Upper lobe of left lung (tissue), 6 donors: ENCODE results near the gene WAS. TPM values are rescaled to one million over a fixed set of nuclear protein-coding genes. Genes with fewer than 3 reads are reported as not detected.
"Not testable (repeated sequence)": the region's sequence is repeated elsewhere in the genome, so short reads cannot be mapped to it uniquely, and the experiment has no call there.

Experiments
- ATAC-seq, 2 donors: fragments of 200-7000 bp; cut with Tn5 transposase; one replicate each; pipeline ENCODE4 v1.9.1; 2022; ENCODE audit warnings: mild to moderate bottlenecking in 2 of 2, moderate library complexity in 2 of 2; ENCODE audit not compliant: low FRiP score in 2 of 2
- DNase-seq, 2 donors: peaks; one replicate each; pipeline ENCODE4 v3.0.0-alpha.2; 2019 to 2020
- H3K27ac ChIP-seq, 4 donors: fragments of 200-600 bp; sonication (generic); one replicate each; pipeline ENCODE4 v1.5.1; 2016 to 2019
- H3K27me3 ChIP-seq, 4 donors: fragments of 200-600 bp; sonication (generic); one replicate each; pipeline ENCODE4 v1.5.1; 2017 to 2019
- H3K36me3 ChIP-seq, 4 donors: fragments of 200-600 bp; sonication (generic); one replicate each; pipeline ENCODE4 v1.5.1; 2016 to 2019
- H3K4me1 ChIP-seq, 4 donors: fragments of 200-600 bp; sonication (generic); one replicate each; pipeline ENCODE4 v1.5.1; 2018 to 2019
- H3K4me3 ChIP-seq, 4 donors: fragments of 200-600 bp; sonication (generic); one replicate each; pipeline ENCODE4 v1.5.1; 2017 to 2019; ENCODE audit warnings: mild to moderate bottlenecking in 2 of 4, moderate library complexity in 1 of 4
- H3K9me3 ChIP-seq, 4 donors: fragments of 200-600 bp; sonication (generic); one replicate each; pipeline ENCODE4 v1.5.1; 2018 to 2019
- CTCF ChIP-seq, 6 experiments: fragments of 450-650 bp in 4 of 6; fragments of 200-600 bp in 2 of 6; sonication (generic) in 2 of 6; IDR thresholded peaks; one replicate each; pipeline ENCODE4 v1.5.1; 2016 to 2019; ENCODE audit warnings: antibody characterized with exemption in 6 of 6
- EP300 ChIP-seq, 4 donors: sonication (generic); formaldehyde crosslinking; IDR thresholded peaks; one replicate each; pipeline ENCODE4 v1.5.1; 2017; ENCODE audit warnings: antibody characterized with exemption in 4 of 4, control low read depth in 2 of 4
- POLR2A ChIP-seq, 4 donors: fragments of 450-650 bp; IDR thresholded peaks; one replicate each; pipeline ENCODE4 v1.5.1; 2016 to 2017; ENCODE audit warnings: antibody characterized with exemption in 4 of 4, mild to moderate bottlenecking in 2 of 4
- POLR2AphosphoS5 ChIP-seq, 2 donors: sonication (generic); formaldehyde crosslinking; IDR thresholded peaks; one replicate each; pipeline ENCODE4 v1.5.1; 2017; ENCODE audit warnings: antibody characterized with exemption in 2 of 2
- WGBS, 2 donors: methylation state at CpG; one replicate each; pipeline ENCODE4 v1.1.5; 2017 to 2018; 5-methylcytosine and 5-hydroxymethylcytosine counted together
- total RNA-seq, 6 donors: library from RNA; depleted of rRNA in 4 of 6; stranded (reverse); fragments of >200 nt in 4 of 6; gene quantifications; one replicate each; pipeline versions ENCODE4 v1.1.0 to v1.2.1, GENCODE V29; 2016 to 2021
- donor health status: DM: no; HTN: no; CAD: no; lungs with moderate emphysema.
- donor health status: DM: no; HTN: yes; CAD: no; lungs with severe emphysema.

Gene WAS
- total RNA-seq, 6 donors from 2014 or later: 11.7 to 46.0 (median 33.9) TPM

GRCh38 chrX:48665991-48666390 lies 17.6 kb upstream of the WAS start:
- Histone ChIP-seq H3K9me3 (no peaks in the 10 kb centered on the region), H3K4me1 (no peaks in the 10 kb centered on the region), H3K27ac (no peak overlapping the region), H3K4me3 (no peak overlapping the region), H3K27me3 (no peaks in the 10 kb centered on the region), H3K36me3 (no peaks in the 10 kb centered on the region)
- TF ChIP-seq EP300 (IDR thresholded peaks at IDR 0.05) (no peak), POLR2AphosphoS5 (IDR thresholded peaks at IDR 0.05) (no peak), POLR2A (IDR thresholded peaks at IDR 0.05) (no peak), CTCF (IDR thresholded peaks at IDR 0.05) (no peak)
- DNase-seq (no peak), ATAC-seq (no peak)
- WGBS, 2 donors: 75 to 82% methylated on average over 2 of the region's 2 CpGs

GRCh38 chrX:48666649-48667048 lies 16.9 kb upstream of the WAS start:
- no peak for ATAC-seq
- 87 to 95% methylated on average over 2 to 4 of the region's 4 CpGs for WGBS, 2 donors

GRCh38 chrX:48667509-48667908 lies 16.1 kb upstream of the WAS start:
- no peak for TF ChIP-seq POLR2AphosphoS5 (IDR thresholded peaks at IDR 0.05)
- TF ChIP-seq CTCF (IDR thresholded peaks at IDR 0.05): no peak
- no peak for TF ChIP-seq POLR2A (IDR thresholded peaks at IDR 0.05)
- TF ChIP-seq EP300 (IDR thresholded peaks at IDR 0.05): no peak
- ATAC-seq (no peak), DNase-seq (no peak)
- Histone ChIP-seq H3K9me3 (no peaks in the 10 kb centered on the region), H3K4me3 (no peak overlapping the region), H3K36me3 (no peaks in the 10 kb centered on the region), H3K27ac (no peak overlapping the region), H3K27me3 (no peaks in the 10 kb centered on the region), H3K4me1 (no peaks in the 10 kb centered on the region)
- 57 to 66% methylated on average over 3 to 4 of the region's 4 CpGs for WGBS, 2 donors

More at GRCh38 chrX:48666649-48667048, 16.9 kb upstream of the WAS start:
- no peaks in the 10 kb centered on the region for H3K36me3 ChIP-seq
- no peak overlapping the region for H3K4me3 ChIP-seq
- H3K27ac ChIP-seq: no peak overlapping the region
- H3K9me3 ChIP-seq: no peaks in the 10 kb centered on the region
- DNase-seq: no peak
- H3K4me1 ChIP-seq: no peaks in the 10 kb centered on the region
- TF ChIP-seq EP300 (IDR thresholded peaks at IDR 0.05) (no peak), CTCF (IDR thresholded peaks at IDR 0.05) (no peak)
- H3K27me3 ChIP-seq: no peaks in the 10 kb centered on the region

GRCh38 chrX:48668187-48668586 lies 15.4 kb upstream of the WAS start:
- WGBS, 2 donors: 84 to 87% methylated on average over 11 of the region's 11 CpGs
- H3K27me3 ChIP-seq, H3K36me3 ChIP-seq, DNase-seq, H3K27ac ChIP-seq, H3K4me1 ChIP-seq, H3K4me3 ChIP-seq, H3K9me3 ChIP-seq, ATAC-seq: not testable (repeated sequence)

GRCh38 chrX:48676106-48676892 lies 7.3 kb upstream of the WAS start:
- Histone ChIP-seq H3K27ac (peak overlapping the region; percentile 82 to 89 (median 84)), H3K4me1 (peaks cover 0 to 8% (median 0%) of the 10 kb centered on the region in 4 donors), H3K27me3 (no peaks in the 10 kb centered on the region), H3K4me3 (peak overlapping the region; percentile 41 to 79 (median 60)), H3K9me3 (no peaks in the 10 kb centered on the region), H3K36me3 (no peaks in the 10 kb centered on the region)
- DNase-seq (peak; percentile 90 to 96), ATAC-seq (peak; percentile 96 to 99)
- peak in 3 of 4 donors; percentile 37 to 80 (median 60) for TF ChIP-seq POLR2A (IDR thresholded peaks at IDR 0.05)
- TF ChIP-seq CTCF (IDR thresholded peaks at IDR 0.05): no peak
- peak; percentile 61 to 80 for TF ChIP-seq POLR2AphosphoS5 (IDR thresholded peaks at IDR 0.05)
- no peak for TF ChIP-seq EP300 (IDR thresholded peaks at IDR 0.05)
- 35% methylated on average over 63 of the region's 67 CpGs; no CpG with 5 or more reads in 1 of the 2 donors for WGBS, 2 donors
